Keratinocyte (primary cell): Measurements from ENCODE around the gene SLC25A21.

Experiments used
- EZH2 ChIP-seq: IDR thresholded peaks from one replicate; pipeline ENCODE4 v1.6.1; 2012; ENCODE audit warnings: inconsistent platforms, mild to moderate bottlenecking, low read length, moderate library complexity
- TF ChIP-seq, protein P1 (sequence below), 3 experiments: IDR thresholded peaks in 1 of 3; conservative IDR thresholded peaks in 1 of 3; optimal IDR thresholded peaks in 1 of 3; 2 replicates in 2 of 3; 3 replicates in 1 of 3; pipeline versions ENCODE3 to v1.5.1; 2011; ENCODE audit warnings: low read length in 3 of 3, mild to moderate bottlenecking in 3 of 3, moderate library complexity in 2 of 3, control low read depth in 1 of 3, inconsistent platforms in 1 of 3; ENCODE audit not compliant: insufficient read depth in 2 of 3; ENCODE audit errors: extremely low read depth in 1 of 3

DNA sequence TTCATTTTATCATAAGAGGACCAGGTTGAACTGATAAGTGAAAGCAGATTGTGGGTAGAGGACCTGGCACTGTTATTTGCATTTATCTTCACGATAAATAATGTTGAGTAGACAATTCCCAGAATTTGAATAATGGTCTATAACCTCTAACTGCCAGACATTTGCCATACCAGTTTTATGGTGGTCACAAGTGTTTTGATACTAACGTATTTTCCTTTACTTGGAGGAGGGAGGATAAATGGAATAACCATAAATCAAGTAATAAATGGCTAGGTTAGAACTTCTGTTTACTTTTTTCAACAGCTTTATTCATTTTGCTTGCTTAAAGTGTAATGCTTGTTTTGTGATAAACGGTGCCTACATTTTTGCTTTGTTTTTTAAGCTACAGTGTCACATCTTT, 501.3 kb downstream of the SLC25A21 start:
- TF ChIP-seq, protein P1, sequence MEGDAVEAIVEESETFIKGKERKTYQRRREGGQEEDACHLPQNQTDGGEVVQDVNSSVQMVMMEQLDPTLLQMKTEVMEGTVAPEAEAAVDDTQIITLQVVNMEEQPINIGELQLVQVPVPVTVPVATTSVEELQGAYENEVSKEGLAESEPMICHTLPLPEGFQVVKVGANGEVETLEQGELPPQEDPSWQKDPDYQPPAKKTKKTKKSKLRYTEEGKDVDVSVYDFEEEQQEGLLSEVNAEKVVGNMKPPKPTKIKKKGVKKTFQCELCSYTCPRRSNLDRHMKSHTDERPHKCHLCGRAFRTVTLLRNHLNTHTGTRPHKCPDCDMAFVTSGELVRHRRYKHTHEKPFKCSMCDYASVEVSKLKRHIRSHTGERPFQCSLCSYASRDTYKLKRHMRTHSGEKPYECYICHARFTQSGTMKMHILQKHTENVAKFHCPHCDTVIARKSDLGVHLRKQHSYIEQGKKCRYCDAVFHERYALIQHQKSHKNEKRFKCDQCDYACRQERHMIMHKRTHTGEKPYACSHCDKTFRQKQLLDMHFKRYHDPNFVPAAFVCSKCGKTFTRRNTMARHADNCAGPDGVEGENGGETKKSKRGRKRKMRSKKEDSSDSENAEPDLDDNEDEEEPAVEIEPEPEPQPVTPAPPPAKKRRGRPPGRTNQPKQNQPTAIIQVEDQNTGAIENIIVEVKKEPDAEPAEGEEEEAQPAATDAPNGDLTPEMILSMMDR (optimal IDR thresholded peaks at IDR 0.05 in 1 of 3, IDR thresholded peaks at IDR 0.05 in 1 of 3, conservative IDR thresholded peaks at IDR 0.05 in 1 of 3; ENCODE audit: extremely low read depth in 1 of 3, insufficient read depth in 2 of 3, low read length in 3 of 3), result no peak
- no peak for TF ChIP-seq EZH2
